ENCODE measurements around the gene SLC29A1.
A peak's percentile ranks its signal among the peaks of the same experiment; 100 is the strongest.

SLC29A1 gene

GRCh38 chr6:44265722-44266233 lies 42.4 kb downstream of the SLC29A1 start:
- no peak for DNase-seq

- DNase-seq, result no peak
Measured at GRCh38 chr6:44266347-44266746, 43.0 kb downstream of the SLC29A1 start.

GRCh38 chr6:44267252-44267651 lies 43.9 kb downstream of the SLC29A1 start:
- no peak for DNase-seq

GRCh38 chr6:44268095-44268628 lies 44.8 kb downstream of the SLC29A1 start:
- peak in 28 of 56 donors; percentile 16 to 64 (median 37) for DNase-seq

- no peak for DNase-seq
Measured at GRCh38 chr6:44269178-44269920, 46.0 kb downstream of the SLC29A1 start.

DNA sequence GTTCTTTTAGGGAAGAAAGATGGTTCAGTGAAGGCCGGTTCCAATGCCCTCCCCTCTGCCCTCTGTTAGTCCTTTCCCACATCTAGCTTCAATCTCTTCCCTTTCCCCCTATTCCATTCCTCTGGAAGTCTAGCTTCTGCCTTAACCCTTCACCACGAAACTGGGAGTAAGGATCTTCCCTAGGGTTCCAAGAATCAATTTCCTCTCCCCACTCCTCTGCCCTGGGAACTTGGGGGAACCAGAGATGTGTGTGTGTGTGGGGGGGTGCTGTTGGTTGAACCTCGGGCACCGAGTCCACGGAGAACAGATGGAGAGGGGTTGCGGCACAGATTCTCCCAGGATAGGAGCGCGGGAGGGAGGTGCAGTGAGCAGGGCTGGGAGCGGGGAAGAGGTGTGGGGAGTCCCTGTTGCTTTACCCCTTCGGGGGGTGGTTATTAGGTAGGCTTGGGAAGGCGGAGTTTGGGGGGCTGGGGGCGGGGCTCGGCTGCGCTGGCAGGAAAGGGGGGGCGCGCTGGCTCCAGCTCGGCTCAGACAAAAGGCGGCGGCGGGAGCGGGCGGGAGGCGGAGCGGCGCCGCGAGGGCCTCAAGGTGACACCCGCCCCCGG lies 46.6 kb downstream of the SLC29A1 start, which contains the start of gene TMEM151B:
TMEM151B (plus strand) TSS at position 530 of the 605 bp plus-strand sequence. CDS start 293 bp downstream, outside the sequence.
- peak in 17 of 56 donors; percentile 15 to 56 (median 31) for DNase-seq

GRCh38 chr6:44270526-44271405 lies 47.4 kb downstream of the SLC29A1 start:
- DNase-seq, result peak in 3 of 56 donors; percentile 23 to 29 (median 28)

DNA sequence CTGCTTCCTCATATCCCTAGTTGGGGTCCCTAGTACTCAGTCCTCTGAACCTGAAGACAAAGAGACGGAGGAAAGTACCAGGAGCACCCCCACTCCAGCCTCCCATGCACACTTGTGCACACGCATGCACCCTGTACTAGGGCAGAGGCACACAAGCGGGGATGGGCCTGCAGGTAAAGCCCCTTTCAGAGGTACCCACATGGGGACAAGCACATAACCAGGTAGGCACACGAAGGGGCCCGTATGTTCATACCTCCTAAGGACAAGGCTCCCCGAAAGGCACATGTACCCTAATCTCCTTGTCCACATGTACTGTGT lies 48.0 kb downstream of the SLC29A1 start:
- DNase-seq, result no peak

GRCh38 chr6:44271914-44272313 lies 48.5 kb downstream of the SLC29A1 start:
- DNase-seq, result no peak

DNA sequence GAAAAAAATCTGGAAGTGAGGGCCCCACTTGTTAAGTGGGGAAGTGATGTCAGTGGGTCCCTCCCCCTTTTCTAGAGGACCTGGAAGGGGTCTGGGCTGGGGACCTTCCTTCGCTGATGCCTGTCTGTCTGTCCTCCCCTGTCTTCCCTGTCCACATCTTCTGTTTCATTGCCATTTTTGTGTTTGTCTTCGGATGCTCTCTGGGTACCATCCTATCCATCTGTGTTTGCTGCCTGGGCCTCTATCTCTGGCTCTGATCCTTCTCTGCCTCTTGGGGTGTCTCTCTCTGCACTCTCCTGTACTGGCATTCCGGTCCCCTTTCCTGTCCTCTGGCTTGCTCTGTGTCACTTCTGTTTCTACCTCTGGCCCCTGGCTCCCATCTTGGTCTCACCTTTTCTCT lies 49.1 kb downstream of the SLC29A1 start:
- no peak for DNase-seq

DNA sequence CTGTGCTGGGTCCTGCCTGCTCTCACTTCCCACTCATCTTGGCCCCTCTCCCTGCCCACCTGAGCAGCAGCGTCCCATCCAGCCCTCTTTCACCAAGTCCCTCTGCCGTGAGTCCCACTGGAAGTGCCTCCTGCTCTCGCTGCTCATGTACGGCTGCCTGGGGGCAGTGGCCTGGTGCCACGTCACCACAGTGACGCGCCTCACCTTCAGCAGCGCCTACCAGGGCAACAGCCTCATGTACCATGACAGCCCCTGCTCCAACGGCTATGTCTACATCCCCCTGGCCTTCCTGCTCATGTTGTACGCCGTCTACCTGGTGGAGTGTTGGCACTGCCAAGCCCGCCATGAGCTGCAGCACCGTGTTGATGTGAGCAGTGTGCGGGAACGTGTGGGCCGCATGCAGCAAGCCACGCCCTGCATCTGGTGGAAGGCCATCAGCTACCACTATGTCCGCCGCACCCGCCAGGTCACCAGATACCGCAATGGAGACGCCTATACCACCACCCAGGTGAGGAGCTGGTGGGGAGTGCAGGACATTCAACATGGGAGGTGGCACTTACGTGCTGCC lies 49.7 kb downstream of the SLC29A1 start:
- DNase-seq, result peak in 3 of 56 donors; percentile 17 to 42 (median 35)

GRCh38 chr6:44273617-44274016 lies 50.2 kb downstream of the SLC29A1 start:
- no peak for DNase-seq

DNA sequence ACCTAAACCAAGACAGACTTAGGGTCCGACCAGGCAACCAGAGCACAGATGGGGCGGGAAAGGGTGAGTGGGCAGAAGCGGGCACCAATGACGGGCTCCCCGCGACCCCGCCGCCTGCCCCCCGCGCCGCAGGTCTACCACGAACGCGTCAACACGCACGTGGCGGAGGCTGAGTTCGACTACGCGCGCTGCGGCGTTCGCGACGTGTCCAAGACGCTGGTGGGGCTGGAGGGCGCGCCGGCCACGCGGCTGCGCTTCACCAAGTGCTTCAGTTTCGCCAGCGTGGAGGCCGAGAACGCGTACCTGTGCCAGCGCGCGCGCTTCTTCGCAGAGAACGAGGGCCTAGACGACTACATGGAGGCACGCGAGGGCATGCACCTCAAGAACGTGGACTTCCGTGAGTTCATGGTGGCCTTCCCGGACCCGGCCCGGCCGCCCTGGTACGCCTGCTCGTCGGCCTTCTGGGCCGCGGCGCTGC lies 51.9 kb downstream of the SLC29A1 start:
- no peak for DNase-seq

DNA sequence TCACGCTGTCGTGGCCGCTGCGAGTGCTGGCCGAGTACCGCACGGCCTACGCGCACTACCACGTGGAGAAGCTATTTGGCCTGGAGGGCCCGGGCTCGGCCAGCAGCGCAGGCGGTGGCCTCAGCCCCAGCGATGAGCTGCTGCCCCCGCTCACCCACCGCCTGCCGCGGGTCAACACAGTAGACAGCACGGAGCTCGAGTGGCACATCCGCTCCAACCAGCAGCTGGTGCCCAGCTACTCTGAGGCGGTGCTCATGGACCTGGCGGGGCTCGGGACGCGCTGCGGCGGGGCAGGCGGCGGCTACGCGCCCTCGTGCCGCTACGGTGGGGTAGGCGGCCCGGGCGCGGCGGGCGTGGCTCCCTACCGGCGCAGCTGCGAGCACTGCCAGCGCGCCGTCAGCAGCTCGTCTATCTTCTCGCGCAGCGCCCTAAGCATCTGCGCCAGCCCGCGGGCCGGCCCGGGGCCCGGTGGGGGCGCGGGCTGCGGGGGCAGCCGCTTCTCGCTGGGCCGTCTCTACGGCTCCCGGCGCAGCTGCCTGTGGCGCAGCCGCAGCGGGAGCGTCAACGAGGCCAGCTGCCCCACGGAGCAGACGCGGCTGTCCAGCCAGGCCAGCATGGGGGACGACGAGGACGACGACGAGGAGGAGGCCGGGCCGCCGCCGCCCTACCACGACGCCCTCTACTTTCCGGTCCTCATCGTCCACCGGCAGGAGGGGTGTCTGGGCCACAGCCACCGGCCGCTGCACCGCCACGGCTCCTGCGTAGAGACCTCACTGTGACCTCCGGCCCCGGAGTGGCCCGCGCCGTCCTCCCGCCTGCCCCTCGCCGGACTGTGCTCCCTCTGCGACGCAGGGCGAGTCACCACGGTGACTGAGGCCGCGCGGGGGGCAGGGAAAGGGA lies 52.6 kb downstream of the SLC29A1 start:
- DNase-seq, result no peak

- no peak for DNase-seq
Measured at GRCh38 chr6:44276667-44277640, 53.6 kb downstream of the SLC29A1 start.

- no peak for DNase-seq
Measured at GRCh38 chr6:44277763-44278162, 54.4 kb downstream of the SLC29A1 start.

DNA sequence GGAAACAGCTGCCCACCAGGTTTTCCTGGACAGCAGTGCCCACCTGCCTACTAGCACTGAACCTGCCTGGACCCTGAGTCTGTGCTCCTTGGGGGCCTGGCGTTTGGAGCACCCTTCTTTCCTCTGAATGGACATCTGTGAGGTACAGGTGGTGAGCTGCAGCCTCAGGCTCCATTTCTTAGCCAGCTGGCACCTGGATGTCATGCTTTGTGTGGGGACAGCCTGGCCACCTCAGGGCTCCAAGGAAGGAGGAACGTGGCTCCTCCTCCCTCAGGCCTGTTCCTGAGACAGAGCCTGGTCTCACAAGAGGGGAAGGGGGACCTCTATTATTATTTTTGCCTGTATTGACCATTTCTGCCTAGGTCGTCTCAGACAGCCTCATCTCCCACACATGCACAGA lies 54.9 kb downstream of the SLC29A1 start:
- no peak for DNase-seq
